UCSD-AML1 (cell line): Measurements from ENCODE around the gene ABCB6.
A peak's percentile ranks its signal among the peaks of the same experiment; 100 is the strongest.

ENCODE experiments used
- DNase-seq: peaks from one replicate; lab custom pipeline; 2025; ENCODE audit not compliant: unreplicated experiment; lab: John Stamatoyannopoulos, UW

Gene ABCB6

GRCh38 chr2:219186754-219187456, 31.9 kb downstream of the ABCB6 start:
- DNase-seq, result no peak

GRCh38 chr2:219184121-219184520, 34.6 kb downstream of the ABCB6 start:
- no peak for DNase-seq

- no peak for DNase-seq
Observed at GRCh38 chr2:219183151-219183772, 35.5 kb downstream of the ABCB6 start.

GRCh38 chr2:219182331-219183150, 36.2 kb downstream of the ABCB6 start:
- DNase-seq, result peak; percentile 47

- DNase-seq, result no peak
Observed at GRCh38 chr2:219181531-219181930, 37.2 kb downstream of the ABCB6 start.

GRCh38 chr2:219180961-219181360, 37.8 kb downstream of the ABCB6 start:
- no peak for DNase-seq

GRCh38 chr2:219179601-219180465, 38.9 kb downstream of the ABCB6 start:
- no peak for DNase-seq

GRCh38 chr2:219178377-219179175, 40.2 kb downstream of the ABCB6 start:
- DNase-seq, result peak; percentile 66

- peak; percentile 90 for DNase-seq
Observed at GRCh38 chr2:219177552-219178376, 41.0 kb downstream of the ABCB6 start, which contains the start of gene RETREG2. Gene RETREG2 (plus strand): TSS chr2:219178275. CDS start chr2:219178353, 78 bp downstream.

- DNase-seq, result peak; percentile 90
Observed at GRCh38 chr2:219176818-219177551, 41.8 kb downstream of the ABCB6 start, which contains the start of gene CNPPD1. Gene CNPPD1 (minus strand): TSS chr2:219176925. CDS start chr2:219176828, 97 bp downstream.

- peak; percentile 74 for DNase-seq
Observed at GRCh38 chr2:219175928-219176817, 42.6 kb downstream of the ABCB6 start.

- DNase-seq, result no peak
Observed at GRCh38 chr2:219175486-219175885, 43.3 kb downstream of the ABCB6 start.

GRCh38 chr2:219174801-219175200, 44.0 kb downstream of the ABCB6 start:
- DNase-seq, result no peak

- DNase-seq, result no peak
Observed at GRCh38 chr2:219174146-219174545, 44.6 kb downstream of the ABCB6 start.

- DNase-seq, result no peak
Observed at GRCh38 chr2:219173176-219173575, 45.6 kb downstream of the ABCB6 start.

GRCh38 chr2:219172231-219173154, 46.3 kb downstream of the ABCB6 start:
- DNase-seq, result no peak
